ENCODE results near the gene VPS11. TPM values are rescaled to one million over a fixed set of nuclear protein-coding genes. Genes with fewer than 3 reads are reported as not detected.

The VPS11 gene
- total and polyA plus RNA-seq, 2 experiments from 2014 or later, result 21.0 to 24.1 TPM

DNA sequence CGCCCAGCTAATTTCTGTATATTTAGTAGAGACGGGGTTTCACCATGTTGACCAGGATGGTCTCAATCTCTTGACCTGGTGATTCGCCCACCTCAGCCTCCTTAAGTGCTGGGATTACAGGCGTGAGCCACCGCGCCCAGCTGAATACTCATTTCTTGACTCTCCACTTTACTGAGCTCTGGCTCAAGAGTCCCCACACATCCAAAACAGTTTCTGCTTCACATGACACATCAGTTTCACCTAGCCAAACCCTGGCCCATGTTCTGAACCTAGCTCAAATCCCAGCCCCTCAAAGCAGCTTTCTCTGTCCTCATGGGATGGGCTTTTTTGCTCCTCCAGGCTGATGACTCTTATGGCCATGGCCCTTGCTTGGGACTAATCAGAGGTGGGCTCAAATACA, 20.4 kb upstream of the VPS11 start:
- H4K20me1 ChIP-seq (ENCODE audit: insufficient read depth), result no peaks in the 10 kb centered on the region

DNA sequence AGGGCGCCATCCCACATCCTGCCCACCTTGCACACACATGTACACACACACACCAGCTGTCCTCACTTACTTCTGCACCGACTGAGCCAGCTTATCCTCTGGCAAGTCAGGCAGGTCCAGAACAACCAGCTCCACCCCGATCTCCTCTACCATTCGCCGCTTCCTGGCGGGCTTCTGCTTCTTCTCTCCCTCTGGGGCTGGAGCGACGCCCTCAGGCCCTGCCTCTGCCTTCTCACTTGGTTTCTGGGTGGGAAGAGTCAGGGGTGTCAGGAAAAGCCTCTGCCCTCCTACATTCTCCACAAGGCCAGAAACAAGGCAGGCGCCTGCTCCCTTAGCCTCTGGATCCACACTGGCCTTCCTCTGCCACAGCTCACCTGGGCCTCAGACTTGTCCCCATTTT, 19.0 kb upstream of the VPS11 start:
- H3K9me3 ChIP-seq (ENCODE audit: low read depth), result no peaks in the 10 kb centered on the region
- no peaks in the 10 kb centered on the region for H4K20me1 ChIP-seq (ENCODE audit: insufficient read depth)
- H3K4me1 ChIP-seq (ENCODE audit: insufficient read depth), result no peaks in the 10 kb centered on the region
- no peak for DNase-seq
- no peak overlapping the region for H3K9ac ChIP-seq
- 87 to 90% methylated on average over 9 of the region's 9 CpGs for WGBS, 2 experiments (ENCODE audit: low coverage in 1 of 2, low lambda C conversion rate in 2 of 2, missing lambda C conversion rate in 2 of 2)
- no peaks in the 10 kb centered on the region for H3K27me3 ChIP-seq (replicated peaks; ENCODE audit: insufficient read depth)
- in situ Hi-C loops (cut with MboI), result no loop called here
- H3F3A ChIP-seq (ENCODE audit: insufficient read depth), result peaks cover 11% of the 10 kb centered on the region; the same call in 1 of the 2 replicates
- H3K27ac ChIP-seq, result no peak overlapping the region
- peaks cover 38% of the 10 kb centered on the region for H3K36me3 ChIP-seq (ENCODE audit: low read depth)
- H3K79me2 ChIP-seq (ENCODE audit: insufficient read depth), result peaks cover 7% of the 10 kb centered on the region
- no peaks in the 10 kb centered on the region for H3K9me2 ChIP-seq (ENCODE audit: insufficient read depth)
- TF ChIP-seq EZH2phosphoT487 (IDR thresholded peaks at IDR 0.05; ENCODE audit: insufficient read depth, low read depth), result no peak
- TF ChIP-seq EZH2 (IDR thresholded peaks at IDR 0.05; ENCODE audit: insufficient read depth, poor library complexity, severe bottlenecking), result no peak
- no peak overlapping the region for H2AFZ ChIP-seq
- no peak overlapping the region for H3K4me3 ChIP-seq
- no peak overlapping the region for H3K4me2 ChIP-seq (ENCODE audit: unreplicated experiment)

More for the DNA sequence above, 20.4 kb upstream of the VPS11 start:
- H3K9me2 ChIP-seq (ENCODE audit: insufficient read depth), result no peaks in the 10 kb centered on the region
- H2AFZ ChIP-seq, result no peak overlapping the region
- peaks cover 21% of the 10 kb centered on the region; the same call in 1 of the 2 replicates for H3F3A ChIP-seq (ENCODE audit: insufficient read depth)
- peaks cover 29% of the 10 kb centered on the region for H3K36me3 ChIP-seq (ENCODE audit: low read depth)
- H3K4me1 ChIP-seq (ENCODE audit: insufficient read depth), result no peaks in the 10 kb centered on the region
- in situ Hi-C loops (cut with MboI), result no loop called here
- WGBS, 2 experiments (ENCODE audit: low coverage in 1 of 2, low lambda C conversion rate in 2 of 2, missing lambda C conversion rate in 2 of 2), result 95 to 98% methylated on average over 6 of the region's 6 CpGs
- no peak for TF ChIP-seq EZH2 (IDR thresholded peaks at IDR 0.05; ENCODE audit: insufficient read depth, poor library complexity, severe bottlenecking)
- TF ChIP-seq EZH2phosphoT487 (IDR thresholded peaks at IDR 0.05; ENCODE audit: insufficient read depth, low read depth), result no peak
- no peak overlapping the region for H3K27ac ChIP-seq
- no peak overlapping the region for H3K4me3 ChIP-seq
- no peak overlapping the region for H3K4me2 ChIP-seq (ENCODE audit: unreplicated experiment)
- no peaks in the 10 kb centered on the region for H3K9me3 ChIP-seq (ENCODE audit: low read depth)
- no peaks in the 10 kb centered on the region for H3K27me3 ChIP-seq (replicated peaks; ENCODE audit: insufficient read depth)
- H3K79me2 ChIP-seq (ENCODE audit: insufficient read depth), result no peaks in the 10 kb centered on the region
- no peak overlapping the region for H3K9ac ChIP-seq
- DNase-seq, result no peak

DNA sequence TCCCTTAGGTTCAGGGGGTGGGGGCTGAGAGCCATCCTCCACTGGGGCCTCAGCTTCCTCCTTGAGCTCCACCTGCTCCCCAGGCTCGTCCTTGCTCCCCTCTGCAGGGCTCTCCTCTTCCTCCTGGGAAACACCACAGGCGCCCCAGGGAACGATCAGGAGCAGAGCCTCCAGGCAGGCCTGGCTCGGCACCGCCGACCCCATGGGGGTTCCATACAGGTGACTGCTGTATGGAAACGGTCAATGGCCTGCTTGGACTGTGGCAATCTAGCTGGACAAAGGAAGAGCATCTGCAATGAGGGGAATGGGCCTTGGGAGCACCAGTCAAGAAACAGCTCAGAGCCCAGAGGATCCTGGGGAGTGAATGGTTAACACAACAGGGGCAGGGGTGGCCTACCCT, 18.5 kb upstream of the VPS11 start:
- no peak for DNase-seq
- peaks cover 6% of the 10 kb centered on the region; the same call in 1 of the 2 replicates for H3F3A ChIP-seq (ENCODE audit: insufficient read depth)
- H3K4me3 ChIP-seq, result no peak overlapping the region
- no peaks in the 10 kb centered on the region for H4K20me1 ChIP-seq (ENCODE audit: insufficient read depth)
- H3K79me2 ChIP-seq (ENCODE audit: insufficient read depth), result peaks cover 11% of the 10 kb centered on the region
- H3K27ac ChIP-seq, result no peak overlapping the region
- no peak overlapping the region for H3K9ac ChIP-seq
- H2AFZ ChIP-seq, result no peak overlapping the region
- in situ Hi-C loops (cut with MboI), result no loop called here
- no peaks in the 10 kb centered on the region for H3K4me1 ChIP-seq (ENCODE audit: insufficient read depth)
- no peak overlapping the region for H3K4me2 ChIP-seq (ENCODE audit: unreplicated experiment)
- H3K9me3 ChIP-seq (ENCODE audit: low read depth), result no peaks in the 10 kb centered on the region
- 98% methylated on average over 7 of the region's 7 CpGs for WGBS, 2 experiments (ENCODE audit: low coverage in 1 of 2, low lambda C conversion rate in 2 of 2, missing lambda C conversion rate in 2 of 2)
- H3K36me3 ChIP-seq (ENCODE audit: low read depth), result peaks cover 41% of the 10 kb centered on the region
- TF ChIP-seq EZH2 (IDR thresholded peaks at IDR 0.05; ENCODE audit: insufficient read depth, poor library complexity, severe bottlenecking) (no peak), EZH2phosphoT487 (IDR thresholded peaks at IDR 0.05; ENCODE audit: insufficient read depth, low read depth) (no peak)
- no peaks in the 10 kb centered on the region for H3K27me3 ChIP-seq (replicated peaks; ENCODE audit: insufficient read depth)
- no peaks in the 10 kb centered on the region for H3K9me2 ChIP-seq (ENCODE audit: insufficient read depth)

DNA sequence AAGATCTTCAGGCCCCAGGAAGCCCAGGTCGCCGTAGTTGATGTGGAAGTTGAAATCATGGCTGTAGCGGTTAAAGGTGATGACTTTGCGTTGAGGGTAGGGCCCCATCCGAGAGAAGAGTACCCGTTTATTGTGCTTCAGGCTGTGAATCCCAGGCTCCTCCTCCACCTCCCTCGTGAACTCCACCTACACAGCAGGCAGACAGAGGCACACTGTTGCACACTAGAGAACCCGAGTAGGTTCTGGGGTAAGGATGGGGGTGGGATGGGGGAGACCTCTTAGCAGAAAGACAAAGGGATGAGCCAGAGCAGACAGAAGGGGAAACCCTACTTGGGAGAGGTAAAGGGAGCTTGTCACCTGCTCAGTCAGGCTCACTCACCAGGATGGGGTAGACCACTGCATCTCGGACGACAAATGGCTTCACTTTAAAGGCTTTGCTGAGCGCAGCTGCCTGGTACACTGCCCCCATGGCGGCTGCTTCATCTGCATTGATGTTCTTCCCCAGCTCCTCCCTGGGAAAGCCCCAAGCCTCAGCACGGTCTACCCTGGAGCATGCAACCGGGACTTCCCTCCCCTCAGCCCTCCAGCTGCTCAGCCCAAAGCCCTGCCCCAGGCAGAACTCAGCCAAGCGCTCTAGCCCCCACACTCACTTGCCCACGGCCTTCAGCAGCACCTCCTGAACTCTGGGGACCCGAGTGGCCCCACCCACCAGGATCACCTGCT, 16.0 kb upstream of the VPS11 start:
- no peak overlapping the region for H3K4me3 ChIP-seq
- no peaks in the 10 kb centered on the region for H3K9me2 ChIP-seq (ENCODE audit: insufficient read depth)
- H2AFZ ChIP-seq, result no peak overlapping the region
- no peaks in the 10 kb centered on the region for H3F3A ChIP-seq (ENCODE audit: insufficient read depth)
- TF ChIP-seq EZH2 (IDR thresholded peaks at IDR 0.05; ENCODE audit: insufficient read depth, poor library complexity, severe bottlenecking) (no peak), EZH2phosphoT487 (IDR thresholded peaks at IDR 0.05; ENCODE audit: insufficient read depth, low read depth) (no peak)
- no peak overlapping the region for H3K27ac ChIP-seq
- no peak for DNase-seq
- no peak overlapping the region for H3K4me2 ChIP-seq (ENCODE audit: unreplicated experiment)
- in situ Hi-C loops (cut with MboI), result no loop called here
- H3K27me3 ChIP-seq (replicated peaks; ENCODE audit: insufficient read depth), result no peaks in the 10 kb centered on the region
- no peaks in the 10 kb centered on the region for H4K20me1 ChIP-seq (ENCODE audit: insufficient read depth)
- peaks cover 36% of the 10 kb centered on the region for H3K79me2 ChIP-seq (ENCODE audit: insufficient read depth)
- H3K36me3 ChIP-seq (ENCODE audit: low read depth), result peaks cover 39% of the 10 kb centered on the region; the same call in 1 of the 2 replicates
- H3K9me3 ChIP-seq (ENCODE audit: low read depth), result no peaks in the 10 kb centered on the region
- WGBS, 2 experiments (ENCODE audit: low coverage in 1 of 2, low lambda C conversion rate in 2 of 2, missing lambda C conversion rate in 2 of 2), result 82 to 84% methylated on average over 17 of the region's 17 CpGs
- 0 out of 2 replicates have a peak, but pooled peaks cover 6% of the 10 kb centered on the region for H3K4me1 ChIP-seq (ENCODE audit: insufficient read depth)
- no peak overlapping the region for H3K9ac ChIP-seq
